HG03521 (cell line): ENCODE measurements around the gene DESI1.
"Not testable (repeated sequence)": the region's sequence is repeated elsewhere in the genome, so short reads cannot be mapped to it uniquely, and the experiment has no call there.

Experiments used
- ATAC-seq: cut with Tn5 transposase; IDR thresholded peaks from one replicate; pipeline ENCODE4 v1.9.1; 2021; ENCODE audit warnings: mild to moderate bottlenecking, moderate library complexity; ENCODE audit not compliant: unreplicated experiment

DESI1 gene

DNA sequence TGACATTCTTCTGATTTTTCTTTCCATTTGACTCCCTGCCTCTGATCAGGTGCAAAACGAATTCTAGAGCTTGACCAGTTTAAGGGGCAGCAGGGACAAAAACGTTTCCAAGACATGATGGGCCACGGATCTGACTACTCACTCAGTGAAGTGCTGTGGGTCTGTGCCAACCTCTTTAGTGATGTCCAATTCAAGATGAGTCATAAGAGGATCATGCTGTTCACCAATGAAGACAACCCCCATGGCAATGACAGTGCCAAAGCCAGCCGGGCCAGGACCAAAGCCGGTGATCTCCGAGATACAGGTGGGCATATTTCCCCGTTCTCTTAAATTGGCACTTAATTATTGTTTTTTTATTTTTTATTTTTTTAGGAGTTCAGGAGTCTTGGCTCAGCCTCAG lies 15.6 kb upstream of the DESI1 start:
- no peak for ATAC-seq

DNA sequence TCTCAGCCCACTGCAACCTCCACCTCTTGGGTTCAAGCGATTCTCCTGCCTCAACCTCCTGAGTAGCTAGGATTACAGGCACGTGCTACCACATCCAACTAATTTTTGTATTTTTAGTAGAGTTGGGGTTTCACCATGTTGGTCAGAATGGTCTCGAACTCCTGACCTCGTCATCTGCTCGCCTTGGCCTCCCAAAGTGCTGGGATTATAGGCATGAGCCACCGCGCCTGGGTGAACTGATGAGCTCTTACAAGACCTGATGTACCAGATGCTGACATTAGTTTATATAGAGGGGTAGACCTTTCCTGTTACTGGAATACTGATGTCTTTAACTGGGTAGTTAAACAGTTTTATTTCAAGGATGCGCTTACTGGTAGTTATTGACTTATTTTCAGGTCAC lies 13.8 kb upstream of the DESI1 start:
- not testable (repeated sequence) for ATAC-seq

DNA sequence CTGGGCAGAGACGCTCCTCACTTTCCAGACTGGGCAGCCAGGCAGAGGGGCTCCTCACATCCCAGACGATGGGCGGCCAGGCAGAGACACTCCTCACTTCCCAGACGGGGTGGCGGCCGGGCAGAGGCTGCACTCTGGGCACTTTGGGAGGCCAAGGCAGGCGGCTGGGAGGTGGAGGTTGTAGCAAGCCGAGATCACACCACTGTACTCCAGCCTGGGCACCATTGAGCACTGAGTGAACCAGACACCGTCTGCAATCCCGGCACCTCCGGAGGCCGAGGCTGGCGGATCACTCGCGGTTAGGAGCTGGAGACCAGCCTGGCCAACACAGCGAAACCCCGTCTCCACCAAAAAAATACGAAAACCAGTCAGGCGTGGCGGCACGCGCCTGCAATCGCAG lies 10.8 kb upstream of the DESI1 start:
- not testable (repeated sequence) for ATAC-seq

DNA sequence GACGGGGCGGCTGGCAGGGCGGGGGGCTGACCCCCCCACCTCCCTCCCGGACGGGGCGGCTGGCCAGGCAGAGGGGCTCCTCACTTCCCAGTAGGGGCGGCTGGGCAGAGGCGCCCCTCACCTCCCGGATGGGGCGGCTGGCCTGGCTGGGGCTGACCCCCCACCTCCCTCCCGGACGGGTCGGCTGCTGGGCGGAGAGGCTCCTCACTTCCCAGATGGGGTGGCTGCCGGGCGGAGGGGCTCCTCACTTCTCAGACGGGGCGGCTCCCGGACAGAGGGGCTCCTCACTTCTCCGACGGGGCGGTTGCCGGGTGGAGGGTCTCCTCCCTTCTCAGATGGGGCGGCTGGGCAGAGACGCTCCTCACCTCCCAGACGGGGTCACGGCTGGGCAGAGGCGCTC lies 10.3 kb upstream of the DESI1 start:
- ATAC-seq = not testable (repeated sequence)

DNA sequence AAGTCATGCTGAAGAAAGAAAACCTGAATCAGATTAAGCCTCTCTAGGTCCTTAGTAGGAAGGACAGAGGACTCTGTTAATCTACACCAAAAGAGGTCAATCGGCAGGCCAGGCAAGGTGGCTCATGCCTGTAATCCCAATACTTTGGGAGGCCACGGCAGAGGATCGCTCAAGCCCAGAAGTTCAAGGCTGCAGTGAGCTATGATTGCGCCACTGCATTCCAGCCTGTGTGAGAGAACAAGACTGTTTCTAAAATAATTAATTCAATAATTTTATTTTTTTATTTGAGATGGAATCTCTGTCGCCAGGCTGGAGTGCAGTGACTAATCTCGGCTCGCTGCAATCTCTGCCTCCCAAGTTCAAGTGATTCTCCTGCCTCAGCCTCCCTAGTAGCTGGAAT lies 4.7 kb upstream of the DESI1 start:
- ATAC-seq = no peak

DNA sequence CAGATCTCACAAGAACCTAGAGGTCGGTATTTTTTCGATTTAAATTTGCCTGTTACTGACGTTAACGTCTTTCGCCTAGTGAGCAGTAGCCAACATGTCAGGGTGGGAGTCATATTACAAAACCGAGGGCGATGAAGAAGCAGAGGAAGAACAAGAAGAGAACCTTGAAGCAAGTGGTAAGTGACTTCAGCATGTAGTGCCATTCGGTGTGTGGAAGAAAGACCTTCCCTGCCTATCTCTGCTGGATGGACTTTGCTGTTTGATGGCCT lies 1.0 kb upstream of the DESI1 start:
- no peak for ATAC-seq

DNA sequence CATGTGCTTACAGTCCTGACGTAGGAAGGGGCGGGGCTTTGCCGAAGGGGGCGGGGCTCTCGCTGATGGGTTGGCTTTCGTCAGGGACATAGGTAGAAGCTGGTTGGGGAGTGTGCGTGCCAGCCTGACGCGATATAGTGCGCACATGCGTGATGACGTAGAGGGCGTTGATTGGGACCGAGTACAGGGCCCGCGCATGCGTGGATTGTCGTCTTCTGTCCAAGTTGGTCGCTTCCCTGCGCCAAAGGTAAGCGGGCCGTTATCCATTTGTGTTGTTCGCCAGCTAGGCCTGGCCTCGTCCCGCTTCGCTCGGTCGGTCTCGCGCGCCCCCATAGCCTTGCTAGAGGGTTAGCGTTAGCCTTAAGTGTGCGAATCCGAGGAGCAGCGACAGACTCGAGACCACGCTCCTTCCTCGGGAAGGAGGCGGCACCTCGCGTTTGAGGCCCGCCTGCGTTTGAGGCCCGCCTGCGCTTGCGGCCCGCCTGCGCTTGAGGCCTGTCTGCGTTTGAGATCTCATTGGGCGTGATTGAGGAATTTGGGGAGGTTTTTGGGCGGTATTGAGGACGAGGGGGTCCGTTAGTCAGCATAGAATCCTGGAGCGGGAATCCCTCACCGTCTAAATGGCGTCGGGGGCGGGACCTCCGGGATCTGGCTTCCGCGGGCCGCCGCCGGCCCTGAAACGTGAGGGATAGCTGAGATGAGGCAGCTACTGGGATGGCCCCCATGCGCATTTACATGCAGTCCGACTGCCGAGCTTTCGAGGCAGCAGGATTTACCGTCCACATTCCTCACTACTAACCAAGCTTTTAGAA lies 462 bp upstream of the DESI1 start, which contains the start of gene XRCC6:
XRCC6 (plus strand) TSS at position 197 of the 812 bp plus-strand sequence. CDS start 710 bp downstream, outside the sequence.
- ATAC-seq = peak; percentile 85

DNA sequence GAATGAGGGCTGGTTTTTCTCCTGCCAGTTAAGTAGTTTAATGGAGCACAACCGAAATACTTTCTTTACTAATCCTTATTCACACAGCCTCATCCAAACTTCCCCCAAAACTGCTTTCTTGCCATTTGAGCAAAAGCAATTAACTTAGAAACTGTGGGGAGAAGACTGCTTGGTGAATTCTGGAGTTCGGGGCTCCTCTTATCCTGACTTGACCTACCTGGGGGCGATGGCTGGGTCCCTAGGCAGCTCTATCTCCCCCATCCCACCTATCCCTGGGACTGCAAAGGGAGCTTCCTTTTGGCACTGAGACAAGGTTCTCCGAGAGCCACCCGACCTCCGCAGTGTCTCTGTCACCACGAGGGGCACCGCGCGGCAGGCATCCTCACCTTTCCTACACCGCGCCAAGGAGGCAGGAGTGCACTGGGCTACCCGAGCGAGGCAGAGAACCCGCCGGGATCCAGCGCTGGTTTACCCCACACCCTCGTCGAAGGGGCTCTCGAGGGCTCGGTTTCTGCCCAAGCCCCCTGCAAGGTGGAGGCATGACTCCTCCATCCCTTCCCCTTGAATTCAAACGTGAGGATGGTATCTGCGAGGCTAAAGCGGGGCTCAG lies 759 bp downstream of the DESI1 start:
- no peak for ATAC-seq

DNA sequence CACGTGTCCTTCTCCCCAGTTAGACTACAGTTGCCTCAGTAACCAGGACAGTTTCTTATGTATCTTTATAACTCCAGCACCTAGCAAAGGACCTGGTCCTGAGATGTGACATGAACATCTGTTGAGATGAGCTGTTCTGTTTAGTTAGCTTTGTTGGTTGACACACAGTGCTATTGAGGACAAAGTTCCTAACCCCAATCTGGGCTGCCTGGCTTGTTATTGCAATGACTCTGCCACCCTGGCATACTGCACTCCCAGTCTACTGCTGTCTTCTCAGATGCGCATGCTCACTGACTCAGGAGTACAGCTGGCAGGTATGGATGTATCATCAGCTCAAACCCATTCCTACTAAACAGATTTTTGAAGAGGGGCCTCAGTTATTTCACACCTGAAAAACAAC lies 7.4 kb downstream of the DESI1 start:
- ATAC-seq = no peak

DNA sequence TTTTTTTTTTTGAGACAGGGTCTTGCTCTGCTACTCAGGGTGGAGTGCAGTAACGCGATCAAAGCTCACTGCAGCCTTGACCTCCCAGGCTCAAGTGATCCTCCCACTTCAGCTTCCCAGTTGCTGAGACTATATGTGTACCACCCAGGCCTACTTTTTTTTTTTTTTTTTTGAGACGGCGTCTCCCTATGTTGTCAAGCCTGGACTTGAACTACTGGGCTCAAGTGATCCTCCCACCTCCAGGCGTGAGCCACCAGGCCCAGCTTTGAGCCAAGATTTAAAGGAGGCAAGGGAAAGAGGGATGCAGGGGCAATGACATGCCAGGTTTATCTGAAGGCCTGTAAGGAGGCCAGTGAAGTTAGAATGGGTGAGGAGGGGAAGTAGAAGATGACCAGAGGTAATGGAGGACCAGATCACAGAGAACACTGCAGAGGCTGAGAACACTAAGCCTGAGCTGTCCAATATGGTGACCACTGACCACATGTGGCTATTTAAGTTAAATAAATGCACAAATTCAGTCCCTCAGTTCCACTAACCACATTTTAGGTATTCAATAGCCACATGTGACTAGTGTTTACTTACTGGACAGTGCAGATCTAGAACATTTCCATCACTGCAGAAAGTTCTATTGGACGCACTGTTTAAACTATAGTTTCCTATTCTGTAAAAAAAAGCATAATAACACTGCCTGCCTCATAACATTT lies 8.1 kb downstream of the DESI1 start:
- ATAC-seq = no peak

DNA sequence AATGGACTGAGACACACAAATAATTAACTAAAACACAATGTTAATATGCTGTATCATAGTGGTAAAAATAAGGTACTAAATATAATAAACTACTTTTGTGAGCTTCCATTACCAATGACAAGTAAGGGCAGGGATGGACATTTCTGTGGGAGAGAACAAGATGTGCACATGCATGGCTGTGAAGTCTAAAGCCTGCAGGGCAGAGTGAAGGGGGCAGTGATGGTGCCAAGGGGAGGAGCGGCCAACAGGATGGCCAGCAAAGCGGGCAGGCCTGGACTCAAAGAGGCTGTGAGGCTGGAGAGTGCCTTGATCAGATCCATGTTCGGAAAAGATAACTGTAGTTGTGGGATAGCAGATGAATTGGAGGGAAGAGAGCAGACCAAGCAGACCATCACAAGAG lies 12.5 kb downstream of the DESI1 start:
- no peak for ATAC-seq

DNA sequence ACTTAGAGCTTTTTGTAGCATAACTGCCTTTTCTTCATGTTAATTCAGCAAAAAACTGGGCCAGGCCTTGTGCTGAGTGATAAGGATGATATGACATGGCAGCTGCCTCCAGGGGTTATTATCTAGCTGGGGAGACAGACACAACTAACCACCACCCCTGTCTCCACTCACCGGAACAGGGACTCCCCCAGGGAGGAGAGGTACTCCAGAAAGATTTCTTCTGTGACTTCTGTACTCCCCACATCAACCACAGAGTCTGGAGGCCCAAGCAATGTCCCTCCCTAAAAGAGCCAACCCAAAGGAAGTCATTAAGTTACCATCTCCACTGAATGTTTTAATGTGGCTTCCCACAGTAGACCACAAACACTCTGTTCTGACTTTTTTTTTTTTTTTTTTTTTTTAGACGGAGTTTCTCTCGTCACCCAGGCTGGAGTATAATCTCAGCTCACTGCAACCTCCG lies 16.9 kb downstream of the DESI1 start:
- ATAC-seq = no peak

DNA sequence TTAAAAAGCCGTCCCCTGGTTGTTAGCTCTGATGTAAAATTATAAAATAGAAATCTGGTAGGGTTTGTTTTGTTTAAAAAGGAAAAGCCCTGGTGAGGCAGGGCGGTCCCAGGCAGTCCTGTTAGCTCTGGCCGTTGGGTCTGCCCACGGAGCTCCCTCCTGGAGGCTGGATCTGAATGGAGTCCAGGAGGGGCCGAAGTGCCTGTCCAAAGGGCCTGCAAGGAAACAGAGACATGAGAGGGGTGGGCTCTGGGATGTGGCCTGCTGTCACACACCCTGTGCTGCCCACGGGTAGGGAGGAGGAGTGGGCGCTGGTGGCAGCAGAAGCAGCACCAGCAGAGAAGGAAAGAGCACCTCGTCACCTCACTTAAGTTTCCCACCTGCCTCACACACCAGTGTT lies 19.9 kb downstream of the DESI1 start:
- ATAC-seq = no peak

DNA sequence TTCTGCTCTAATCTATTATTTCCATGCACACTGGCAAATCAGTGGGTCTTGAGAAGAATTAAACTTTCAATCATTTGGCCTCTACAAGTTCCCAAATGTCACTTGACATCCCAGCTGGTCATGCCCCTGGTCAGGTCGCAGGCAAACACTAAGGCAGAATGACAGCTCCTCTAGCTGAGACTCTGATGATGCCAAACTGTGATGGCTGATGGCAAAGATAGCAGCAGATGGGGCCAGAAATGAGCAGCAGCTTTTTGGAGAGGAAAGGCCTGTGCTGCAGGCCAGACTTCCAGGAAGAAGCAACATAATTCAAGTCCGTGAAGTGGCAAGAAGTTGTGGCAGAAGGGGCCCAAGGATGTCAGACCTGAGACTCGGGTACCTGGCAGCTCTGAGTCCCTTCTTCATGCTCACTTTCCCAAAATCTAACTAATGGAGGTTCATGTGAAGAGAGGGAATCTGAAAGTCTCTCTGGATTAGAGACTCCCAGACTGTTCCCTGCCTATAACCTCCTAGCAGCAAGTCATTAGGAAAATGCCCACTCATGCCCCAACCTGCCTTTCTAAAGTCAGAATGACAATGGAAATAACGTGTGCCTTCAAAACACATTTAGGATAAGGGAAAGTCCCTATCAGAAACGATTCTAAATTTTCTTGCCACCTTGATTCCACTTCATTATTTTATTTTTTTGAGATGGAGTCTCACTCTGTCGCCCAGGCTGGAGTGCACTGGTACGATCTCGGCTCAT lies 21.8 kb downstream of the DESI1 start:
- no peak for ATAC-seq

DNA sequence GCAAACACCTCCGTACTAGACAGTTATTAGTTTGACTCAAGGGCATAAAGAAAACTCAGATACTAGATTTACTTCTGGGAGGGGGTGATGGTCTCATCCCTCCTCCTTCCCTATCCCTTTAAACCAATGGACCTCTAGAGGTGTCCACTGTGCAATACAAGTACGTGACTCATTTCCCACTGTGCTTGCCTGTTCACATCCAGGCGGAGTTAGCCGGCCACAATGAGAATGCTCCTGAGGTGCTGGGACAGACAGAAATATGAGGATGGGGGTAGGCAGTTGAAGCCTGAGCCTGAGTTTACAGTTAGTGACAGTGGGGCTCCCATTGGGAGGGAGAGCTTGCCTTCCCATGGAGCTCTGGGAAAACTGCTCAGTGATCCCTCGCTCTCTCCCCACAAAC lies 22.8 kb downstream of the DESI1 start:
- ATAC-seq = no peak

DNA sequence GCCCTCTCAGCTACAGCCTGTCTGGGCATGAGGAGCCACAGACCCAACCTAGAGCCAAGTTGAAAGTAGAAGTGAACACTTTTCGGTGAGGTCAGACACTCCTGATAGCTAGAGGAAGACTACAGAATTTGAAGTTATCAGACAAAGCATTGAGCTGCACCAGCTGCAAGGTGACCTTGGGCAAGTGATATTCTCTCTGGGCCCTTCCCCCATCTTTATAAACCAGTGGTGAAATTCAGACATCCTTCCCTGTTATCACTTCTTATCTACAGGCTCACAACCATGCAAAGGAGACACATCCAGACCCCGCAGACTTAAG lies 23.2 kb downstream of the DESI1 start:
- no peak for ATAC-seq

DNA sequence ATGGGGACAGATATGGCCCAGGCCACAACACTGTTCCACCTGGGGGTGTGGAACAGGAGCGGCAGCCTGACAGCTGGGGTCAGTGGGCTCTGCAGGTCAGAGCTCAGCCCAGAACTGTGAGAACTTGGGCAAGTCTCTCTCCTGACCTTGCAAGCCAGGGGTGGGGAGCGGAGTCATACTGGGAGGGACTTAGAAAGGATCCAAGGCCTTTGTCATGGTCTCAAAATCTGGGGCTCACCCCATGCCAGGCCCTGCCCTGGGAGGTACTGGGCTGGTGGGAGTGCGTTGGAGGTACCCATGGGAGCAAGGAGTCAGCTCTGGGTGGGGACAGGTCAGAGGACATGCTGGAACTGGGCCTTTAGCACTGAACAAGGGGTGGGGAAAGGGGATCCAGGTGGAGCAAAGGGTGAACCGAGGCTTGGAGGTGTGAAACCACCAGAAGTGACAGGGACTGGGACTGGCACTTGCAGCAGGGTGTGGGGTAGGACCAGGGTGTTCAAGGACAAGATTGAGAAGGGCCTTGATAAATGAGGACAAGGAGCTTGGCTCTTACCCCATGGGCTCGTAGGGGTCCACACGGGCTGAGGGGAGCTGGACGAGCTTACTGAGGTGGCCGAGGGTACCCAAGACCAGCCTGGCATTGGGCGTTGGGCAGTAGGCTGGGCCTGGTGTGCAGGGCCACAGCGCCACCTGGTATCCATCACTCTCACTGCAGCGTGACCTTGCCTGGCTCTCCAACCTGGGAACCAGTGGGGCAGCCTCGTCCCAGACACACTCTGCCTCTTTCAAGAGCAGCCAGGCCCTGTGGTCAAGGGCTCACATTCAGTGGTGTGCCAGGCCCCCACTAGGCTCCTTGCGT lies 23.8 kb downstream of the DESI1 start:
- ATAC-seq = no peak

DNA sequence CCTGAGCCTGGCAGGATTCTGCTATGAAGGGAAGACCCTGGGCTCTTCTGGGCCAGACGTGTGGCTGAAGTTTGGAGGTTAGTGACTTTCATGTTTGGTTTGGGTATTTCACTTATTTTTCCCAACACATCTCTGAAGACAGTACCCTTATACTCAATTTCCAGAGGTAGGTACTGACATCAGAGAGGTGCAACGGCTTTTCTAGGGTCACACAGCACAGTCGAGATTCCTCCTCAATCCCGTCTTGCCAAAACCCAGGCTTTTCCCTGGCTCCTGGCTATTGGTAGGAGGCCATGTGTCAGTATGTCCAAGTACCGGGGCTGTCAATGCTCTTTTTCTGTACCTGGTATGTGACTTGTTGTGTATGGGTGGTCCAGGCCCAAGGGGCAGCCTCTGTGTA lies 25.1 kb downstream of the DESI1 start:
- ATAC-seq = no peak

DNA sequence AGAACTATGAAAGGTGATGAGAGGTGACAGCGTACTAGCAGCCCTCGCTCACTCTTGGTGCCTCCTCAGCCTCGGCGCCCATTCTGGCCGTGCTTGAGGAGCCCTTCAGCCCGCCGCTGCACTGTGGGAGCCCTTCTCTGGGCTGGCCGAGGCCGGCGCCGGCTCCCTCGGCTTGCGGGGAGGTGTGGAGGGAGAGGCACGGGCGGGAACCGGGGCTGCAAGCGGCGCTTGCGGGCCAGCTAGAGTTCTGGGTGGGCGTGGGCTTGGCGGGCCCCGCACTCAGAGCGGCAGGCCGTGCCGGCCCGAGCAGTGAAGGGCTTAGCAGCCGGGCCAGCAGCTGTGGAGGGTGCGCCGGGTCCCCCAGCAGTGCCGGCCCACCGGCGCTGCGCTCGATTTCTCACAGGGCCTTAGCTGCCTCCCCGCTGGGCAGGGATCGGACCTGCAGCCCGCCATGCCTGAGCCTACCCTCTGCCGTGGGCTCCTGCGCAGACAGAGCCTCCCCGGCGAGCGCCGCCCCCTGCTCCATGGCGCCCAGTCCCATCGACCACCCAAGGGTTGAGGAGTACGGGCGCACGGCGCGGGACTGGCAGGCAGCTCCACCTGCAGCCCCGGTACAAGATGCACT lies 27.4 kb downstream of the DESI1 start:
- not testable (repeated sequence) for ATAC-seq
